Hepatocyte (in vitro differentiated cells): ENCODE data around the gene PEAK1.

Experiments used
- EZH2phosphoT487 ChIP-seq: fragments of 200-600 bp; sonication (generic); IDR thresholded peaks from one replicate; pipeline ENCODE4 v1.6.1; 2018; ENCODE audit warnings: antibody characterized with exemption, mild to moderate bottlenecking, low read depth, moderate library complexity; ENCODE audit not compliant: unreplicated experiment, severe bottlenecking
- TF ChIP-seq, protein P1 (sequence below): fragments of 200-600 bp; sonication (generic); IDR thresholded peaks from 2 replicates; pipeline ENCODE4 v1.5.1; 2016; ENCODE audit warnings: antibody characterized with exemption, mild to moderate bottlenecking; ENCODE audit not compliant: poor library complexity

DNA sequence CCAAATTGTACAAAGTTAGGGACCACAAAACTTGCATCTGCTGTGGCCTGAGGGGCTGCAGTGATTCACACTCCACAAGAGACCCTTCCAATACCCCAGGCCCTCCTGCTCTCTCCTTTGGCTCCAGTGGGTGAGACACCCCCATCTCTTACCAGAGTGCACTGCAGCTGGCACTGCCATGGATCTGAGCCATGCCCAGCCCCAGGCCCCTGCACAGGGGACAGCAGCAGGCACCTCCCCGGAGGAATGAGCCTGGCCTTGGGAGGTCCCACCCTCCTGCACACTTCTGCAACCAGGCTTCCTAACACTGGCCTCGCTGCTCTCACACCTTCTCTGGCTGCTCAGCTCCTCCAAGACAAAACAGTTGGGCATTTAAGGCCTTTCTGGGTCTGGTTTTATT lies 332.7 kb downstream of the PEAK1 start:
- TF ChIP-seq, protein P1, sequence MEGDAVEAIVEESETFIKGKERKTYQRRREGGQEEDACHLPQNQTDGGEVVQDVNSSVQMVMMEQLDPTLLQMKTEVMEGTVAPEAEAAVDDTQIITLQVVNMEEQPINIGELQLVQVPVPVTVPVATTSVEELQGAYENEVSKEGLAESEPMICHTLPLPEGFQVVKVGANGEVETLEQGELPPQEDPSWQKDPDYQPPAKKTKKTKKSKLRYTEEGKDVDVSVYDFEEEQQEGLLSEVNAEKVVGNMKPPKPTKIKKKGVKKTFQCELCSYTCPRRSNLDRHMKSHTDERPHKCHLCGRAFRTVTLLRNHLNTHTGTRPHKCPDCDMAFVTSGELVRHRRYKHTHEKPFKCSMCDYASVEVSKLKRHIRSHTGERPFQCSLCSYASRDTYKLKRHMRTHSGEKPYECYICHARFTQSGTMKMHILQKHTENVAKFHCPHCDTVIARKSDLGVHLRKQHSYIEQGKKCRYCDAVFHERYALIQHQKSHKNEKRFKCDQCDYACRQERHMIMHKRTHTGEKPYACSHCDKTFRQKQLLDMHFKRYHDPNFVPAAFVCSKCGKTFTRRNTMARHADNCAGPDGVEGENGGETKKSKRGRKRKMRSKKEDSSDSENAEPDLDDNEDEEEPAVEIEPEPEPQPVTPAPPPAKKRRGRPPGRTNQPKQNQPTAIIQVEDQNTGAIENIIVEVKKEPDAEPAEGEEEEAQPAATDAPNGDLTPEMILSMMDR, result no peak
- no peak for TF ChIP-seq EZH2phosphoT487
